ENCODE measurements around the gene PLCXD1.

DNA sequence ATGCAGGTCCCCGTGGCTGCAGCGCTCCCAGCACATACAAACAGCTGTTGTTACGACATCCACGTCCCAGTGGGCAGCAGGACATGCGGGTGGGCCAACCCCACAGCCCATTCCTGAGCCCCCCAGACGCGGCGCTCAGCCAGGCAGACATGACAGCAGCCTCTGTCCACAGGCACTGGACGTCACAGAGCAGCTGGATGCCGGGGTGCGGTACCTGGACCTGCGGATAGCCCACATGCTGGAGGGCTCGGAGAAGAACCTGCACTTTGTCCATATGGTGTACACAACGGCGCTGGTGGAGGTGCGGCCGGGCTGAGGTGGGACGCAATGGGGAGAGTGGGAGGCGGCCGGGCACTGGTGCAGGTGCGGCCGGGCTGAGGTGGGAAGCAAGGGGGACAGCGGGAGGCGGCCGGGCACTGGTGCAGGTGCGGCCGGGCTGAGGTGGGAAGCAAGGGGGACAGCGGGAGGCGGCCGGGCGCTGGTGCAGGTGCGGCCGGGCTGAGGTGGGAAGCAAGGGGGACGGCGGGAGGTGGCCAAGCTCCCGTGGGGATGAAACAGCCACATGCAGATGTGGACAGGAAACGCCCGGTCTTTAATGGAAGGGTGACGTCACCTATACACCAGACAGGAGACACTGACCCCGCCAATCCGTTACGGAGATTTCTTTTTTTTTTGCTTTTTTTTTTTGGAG lies 9.4 kb downstream of the PLCXD1 start:
- TF ChIP-seq TAF1 (IDR thresholded peaks at IDR 0.05; ENCODE audit: low read depth) (no peak), EP300 (conservative IDR thresholded peaks at IDR 0.05; ENCODE audit: poor library complexity, severe bottlenecking) (no peak), EZH2 (IDR thresholded peaks at IDR 0.05; ENCODE audit: borderline replicate concordance, insufficient read depth, low read length, poor library complexity, severe bottlenecking) (no peak), SMC3 (conservative IDR thresholded peaks at IDR 0.05; ENCODE audit: poor library complexity) (no peak)
- TF ChIP-seq, protein P1, sequence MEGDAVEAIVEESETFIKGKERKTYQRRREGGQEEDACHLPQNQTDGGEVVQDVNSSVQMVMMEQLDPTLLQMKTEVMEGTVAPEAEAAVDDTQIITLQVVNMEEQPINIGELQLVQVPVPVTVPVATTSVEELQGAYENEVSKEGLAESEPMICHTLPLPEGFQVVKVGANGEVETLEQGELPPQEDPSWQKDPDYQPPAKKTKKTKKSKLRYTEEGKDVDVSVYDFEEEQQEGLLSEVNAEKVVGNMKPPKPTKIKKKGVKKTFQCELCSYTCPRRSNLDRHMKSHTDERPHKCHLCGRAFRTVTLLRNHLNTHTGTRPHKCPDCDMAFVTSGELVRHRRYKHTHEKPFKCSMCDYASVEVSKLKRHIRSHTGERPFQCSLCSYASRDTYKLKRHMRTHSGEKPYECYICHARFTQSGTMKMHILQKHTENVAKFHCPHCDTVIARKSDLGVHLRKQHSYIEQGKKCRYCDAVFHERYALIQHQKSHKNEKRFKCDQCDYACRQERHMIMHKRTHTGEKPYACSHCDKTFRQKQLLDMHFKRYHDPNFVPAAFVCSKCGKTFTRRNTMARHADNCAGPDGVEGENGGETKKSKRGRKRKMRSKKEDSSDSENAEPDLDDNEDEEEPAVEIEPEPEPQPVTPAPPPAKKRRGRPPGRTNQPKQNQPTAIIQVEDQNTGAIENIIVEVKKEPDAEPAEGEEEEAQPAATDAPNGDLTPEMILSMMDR (IDR thresholded peaks at IDR 0.05; ENCODE audit: poor library complexity, severe bottlenecking) = no peak

Measured in neural cell (in vitro differentiated cells).